ENCODE data around the gene KNDC1. TPM values are rescaled to one million over a fixed set of nuclear protein-coding genes. Genes with fewer than 3 reads are reported as not detected.

KNDC1 gene
- total RNA-seq, 2 donors from 2014 or later = 0.29 to 0.32 TPM

- Histone ChIP-seq H3K9me3 (no peaks in the 10 kb centered on the region), H3K4me1 (peaks cover 4% of the 10 kb centered on the region), H3K4me3 (no peak overlapping the region), H3K27ac (no peak overlapping the region), H3K27me3 (peaks cover 16% of the 10 kb centered on the region), H3K9ac (ENCODE audit: low read depth in 2 of 2, low read length in 2 of 2) (no peak overlapping the region), H3K36me3 (no peaks in the 10 kb centered on the region)
- TF ChIP-seq CTCF (IDR thresholded peaks at IDR 0.05) = no peak
- intact Hi-C loops (cut with DNase I) = no loop called here
- DNase-seq = no peak
These were observed 112.4 kb downstream of the KNDC1 start for GRCh38 chr10:133272301-133272963.

- no peak for DNase-seq
- no peak overlapping the region for H3K4me3 ChIP-seq
- intact Hi-C loops (cut with DNase I) = no loop called here
- H3K27me3 ChIP-seq = peaks cover 16% of the 10 kb centered on the region
- H3K9me3 ChIP-seq = no peaks in the 10 kb centered on the region
- TF ChIP-seq CTCF (IDR thresholded peaks at IDR 0.05) = no peak
- no peak overlapping the region for H3K27ac ChIP-seq
- no peak overlapping the region for H3K9ac ChIP-seq (ENCODE audit: low read depth in 2 of 2, low read length in 2 of 2)
- no peaks in the 10 kb centered on the region for H3K36me3 ChIP-seq
- peaks cover 4% of the 10 kb centered on the region for H3K4me1 ChIP-seq
These were observed 113.0 kb downstream of the KNDC1 start for GRCh38 chr10:133272964-133273420.

- no peak for TF ChIP-seq CTCF (IDR thresholded peaks at IDR 0.05)
- DNase-seq = no peak
- Histone ChIP-seq H3K9ac (ENCODE audit: low read depth in 2 of 2, low read length in 2 of 2) (no peak overlapping the region), H3K36me3 (no peaks in the 10 kb centered on the region), H3K4me3 (no peak overlapping the region), H3K4me1 (peaks cover 4% of the 10 kb centered on the region), H3K9me3 (no peaks in the 10 kb centered on the region), H3K27ac (no peak overlapping the region), H3K27me3 (peaks cover 16% of the 10 kb centered on the region)
- intact Hi-C loops (cut with DNase I) = no loop called here
These were observed 113.6 kb downstream of the KNDC1 start for GRCh38 chr10:133273534-133274143.

GRCh38 chr10:133274751-133275683 lies 115.0 kb downstream of the KNDC1 start:
- no peaks in the 10 kb centered on the region for H3K36me3 ChIP-seq
- peak overlapping the region; percentile 31 for H3K4me3 ChIP-seq
- intact Hi-C loops (cut with DNase I) = no loop called here
- H3K9me3 ChIP-seq = no peaks in the 10 kb centered on the region
- peak overlapping the region; percentile 46 to 63 for H3K9ac ChIP-seq (ENCODE audit: low read depth in 2 of 2, low read length in 2 of 2)
- H3K27me3 ChIP-seq = peaks cover 16% of the 10 kb centered on the region
- DNase-seq = no peak
- H3K4me1 ChIP-seq = peaks cover 4% of the 10 kb centered on the region
- no peak for TF ChIP-seq CTCF (IDR thresholded peaks at IDR 0.05)
- H3K27ac ChIP-seq = peak overlapping the region; percentile 41

- Histone ChIP-seq H3K4me1 (peaks cover 4% of the 10 kb centered on the region), H3K27me3 (peaks cover 16% of the 10 kb centered on the region), H3K9me3 (no peaks in the 10 kb centered on the region), H3K36me3 (no peaks in the 10 kb centered on the region), H3K9ac (ENCODE audit: low read depth in 2 of 2, low read length in 2 of 2) (peak overlapping the region; percentile 46 to 63), H3K4me3 (peak overlapping the region; percentile 31), H3K27ac (no peak overlapping the region)
- no peak for TF ChIP-seq CTCF (IDR thresholded peaks at IDR 0.05)
- intact Hi-C loops (cut with DNase I) = no loop called here
- no peak for DNase-seq
These were observed 115.7 kb downstream of the KNDC1 start for GRCh38 chr10:133275684-133276092.

All from colonic mucosa (tissue), 4 donors.